ENCODE data around the gene DYRK1A.

The DYRK1A gene

GRCh38 chr21:37550618-37551330 lies 184.2 kb downstream of the DYRK1A start:
- no peak for DNase-seq (ENCODE audit: low read depth)

- no peak for DNase-seq (ENCODE audit: low read depth)
Observed at GRCh38 chr21:37551331-37551992, 184.9 kb downstream of the DYRK1A start.

- no peak for DNase-seq (ENCODE audit: low read depth)
Observed at GRCh38 chr21:37551993-37552355, 185.4 kb downstream of the DYRK1A start.

- no peak for DNase-seq (ENCODE audit: low read depth)
Observed at GRCh38 chr21:37552496-37553029, 186.0 kb downstream of the DYRK1A start.

- DNase-seq (ENCODE audit: low read depth) = no peak
Observed at GRCh38 chr21:37553078-37553481, 186.5 kb downstream of the DYRK1A start.

- DNase-seq (ENCODE audit: low read depth) = no peak
Observed at GRCh38 chr21:37554661-37555379, 188.2 kb downstream of the DYRK1A start.

GRCh38 chr21:37555672-37556261 lies 189.2 kb downstream of the DYRK1A start:
- DNase-seq (ENCODE audit: low read depth) = no peak

GRCh38 chr21:37557261-37557950 lies 190.8 kb downstream of the DYRK1A start:
- no peak for DNase-seq (ENCODE audit: low read depth)

GRCh38 chr21:37558676-37559211 lies 192.2 kb downstream of the DYRK1A start:
- no peak for DNase-seq (ENCODE audit: low read depth)

- no peak for DNase-seq (ENCODE audit: low read depth)
Observed at GRCh38 chr21:37560385-37560784, 193.8 kb downstream of the DYRK1A start.

GRCh38 chr21:37561506-37561905 lies 194.9 kb downstream of the DYRK1A start:
- no peak for DNase-seq (ENCODE audit: low read depth)

GRCh38 chr21:37561941-37562919 lies 195.7 kb downstream of the DYRK1A start:
- DNase-seq (ENCODE audit: low read depth) = no peak

GRCh38 chr21:37562920-37563640 lies 196.5 kb downstream of the DYRK1A start:
- DNase-seq (ENCODE audit: low read depth) = no peak

- DNase-seq (ENCODE audit: low read depth) = peak; percentile 90
Observed at GRCh38 chr21:37563641-37564340, 197.2 kb downstream of the DYRK1A start.

- DNase-seq (ENCODE audit: low read depth) = peak; percentile 95
Observed at GRCh38 chr21:37564341-37564923, 197.9 kb downstream of the DYRK1A start.

GRCh38 chr21:37564924-37565529 lies 198.5 kb downstream of the DYRK1A start:
- no peak for DNase-seq (ENCODE audit: low read depth)

GRCh38 chr21:37565530-37566223 lies 199.1 kb downstream of the DYRK1A start:
- DNase-seq (ENCODE audit: low read depth) = no peak
